NT2/D1 (cell line): ENCODE data around the gene AMIGO2.

Source experiments
- SUZ12 ChIP-seq: IDR thresholded peaks from 2 replicates; pipeline ENCODE4 v1.6.1; 2011; ENCODE audit not compliant: insufficient read length, insufficient read depth; ENCODE audit errors: extremely low read depth
- YY1 ChIP-seq: IDR thresholded peaks from 2 replicates; pipeline ENCODE4 v1.6.1; 2011; ENCODE audit not compliant: insufficient read length, insufficient read depth

DNA sequence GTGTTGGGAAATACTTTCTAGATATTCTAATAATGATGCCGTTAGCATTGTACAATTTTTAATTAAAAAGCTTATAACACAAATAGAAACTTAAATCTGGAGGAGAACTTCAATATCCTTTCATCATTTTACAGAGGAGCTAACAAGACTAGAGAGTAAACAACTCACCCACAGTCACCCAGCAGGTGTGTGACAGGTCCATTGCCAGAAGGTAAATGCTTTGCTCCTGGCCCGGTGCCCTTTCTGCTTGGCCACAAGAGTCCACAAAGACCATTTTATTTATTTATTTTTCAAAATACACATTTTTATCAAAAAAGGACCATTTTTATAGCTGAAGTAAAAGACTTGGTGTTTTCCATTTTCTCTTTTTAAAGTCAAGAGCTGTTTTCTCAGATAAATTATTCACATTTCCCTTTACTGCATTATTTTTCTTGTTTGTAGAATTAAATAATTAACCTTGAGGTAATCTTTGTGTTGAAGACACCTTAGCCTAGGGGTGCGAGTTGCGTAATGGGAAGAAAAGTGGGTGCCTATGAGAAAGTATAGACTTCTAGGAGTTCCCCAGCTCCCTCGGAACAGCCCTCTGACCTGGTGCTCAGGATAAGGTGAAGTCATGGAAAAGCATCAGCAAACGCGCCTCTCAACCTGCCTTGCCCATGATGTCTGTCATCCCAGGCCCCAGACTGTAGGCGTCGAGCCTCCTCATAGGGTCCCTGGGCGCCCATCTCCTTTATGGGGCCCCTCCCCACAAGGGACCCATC is 26.3 kb upstream of the AMIGO2 start:
- TF ChIP-seq SUZ12 = no peak
- no peak for TF ChIP-seq YY1
